ENCODE data around the gene ADARB1. TPM values are rescaled to one million over a fixed set of nuclear protein-coding genes. Genes with fewer than 3 reads are reported as not detected.

Gene ADARB1
- total and polyA plus RNA-seq, 8 donors, result 3.2 to 33.9 (median 9.4) TPM

DNA sequence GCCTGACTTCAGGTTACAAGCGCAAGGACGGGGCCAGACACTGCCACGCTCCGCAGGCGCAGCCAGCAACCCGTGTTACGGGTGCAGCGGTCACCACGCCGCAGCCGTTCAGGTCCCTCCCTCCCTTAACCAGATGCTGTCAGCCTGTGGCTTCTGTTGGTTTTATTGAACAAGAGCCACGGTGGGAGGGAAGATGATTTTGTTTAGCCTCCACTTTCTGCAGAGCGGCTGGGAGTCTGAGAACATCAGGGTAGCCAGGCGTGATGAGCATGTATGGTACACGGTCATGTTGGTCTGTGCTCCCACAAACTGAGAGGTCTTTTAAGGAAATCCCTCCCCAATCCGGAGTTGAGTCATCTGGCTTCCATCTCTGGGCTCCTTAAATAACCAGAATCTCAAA lies 18.5 kb upstream of the ADARB1 start:
- no peaks in the 10 kb centered on the region for H3K9me3 ChIP-seq
- intact Hi-C loops (cut with DNase I; ENCODE audit: low total_unique reads), result no loop called here
- DNase-seq, result no peak
- WGBS, 5 donors, result 69 to 74% (median 73%) methylated on average over 16 of the region's 16 CpGs
- peaks cover 0 to 21% (median 8%) of the 10 kb centered on the region in 4 donors for H3K4me1 ChIP-seq
- peaks cover 0 to 23% (median 3%) of the 10 kb centered on the region in 3 donors for H3K27me3 ChIP-seq
- TF ChIP-seq, protein P1, sequence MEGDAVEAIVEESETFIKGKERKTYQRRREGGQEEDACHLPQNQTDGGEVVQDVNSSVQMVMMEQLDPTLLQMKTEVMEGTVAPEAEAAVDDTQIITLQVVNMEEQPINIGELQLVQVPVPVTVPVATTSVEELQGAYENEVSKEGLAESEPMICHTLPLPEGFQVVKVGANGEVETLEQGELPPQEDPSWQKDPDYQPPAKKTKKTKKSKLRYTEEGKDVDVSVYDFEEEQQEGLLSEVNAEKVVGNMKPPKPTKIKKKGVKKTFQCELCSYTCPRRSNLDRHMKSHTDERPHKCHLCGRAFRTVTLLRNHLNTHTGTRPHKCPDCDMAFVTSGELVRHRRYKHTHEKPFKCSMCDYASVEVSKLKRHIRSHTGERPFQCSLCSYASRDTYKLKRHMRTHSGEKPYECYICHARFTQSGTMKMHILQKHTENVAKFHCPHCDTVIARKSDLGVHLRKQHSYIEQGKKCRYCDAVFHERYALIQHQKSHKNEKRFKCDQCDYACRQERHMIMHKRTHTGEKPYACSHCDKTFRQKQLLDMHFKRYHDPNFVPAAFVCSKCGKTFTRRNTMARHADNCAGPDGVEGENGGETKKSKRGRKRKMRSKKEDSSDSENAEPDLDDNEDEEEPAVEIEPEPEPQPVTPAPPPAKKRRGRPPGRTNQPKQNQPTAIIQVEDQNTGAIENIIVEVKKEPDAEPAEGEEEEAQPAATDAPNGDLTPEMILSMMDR (IDR thresholded peaks at IDR 0.05), result no peak
- no peak for TF ChIP-seq EP300 (IDR thresholded peaks at IDR 0.05)
- no peaks in the 10 kb centered on the region for H3K36me3 ChIP-seq
- peak overlapping the region in 2 of 5 donors; percentile 42 to 51 for H3K27ac ChIP-seq
- H3K4me3 ChIP-seq, result no peak overlapping the region

DNA sequence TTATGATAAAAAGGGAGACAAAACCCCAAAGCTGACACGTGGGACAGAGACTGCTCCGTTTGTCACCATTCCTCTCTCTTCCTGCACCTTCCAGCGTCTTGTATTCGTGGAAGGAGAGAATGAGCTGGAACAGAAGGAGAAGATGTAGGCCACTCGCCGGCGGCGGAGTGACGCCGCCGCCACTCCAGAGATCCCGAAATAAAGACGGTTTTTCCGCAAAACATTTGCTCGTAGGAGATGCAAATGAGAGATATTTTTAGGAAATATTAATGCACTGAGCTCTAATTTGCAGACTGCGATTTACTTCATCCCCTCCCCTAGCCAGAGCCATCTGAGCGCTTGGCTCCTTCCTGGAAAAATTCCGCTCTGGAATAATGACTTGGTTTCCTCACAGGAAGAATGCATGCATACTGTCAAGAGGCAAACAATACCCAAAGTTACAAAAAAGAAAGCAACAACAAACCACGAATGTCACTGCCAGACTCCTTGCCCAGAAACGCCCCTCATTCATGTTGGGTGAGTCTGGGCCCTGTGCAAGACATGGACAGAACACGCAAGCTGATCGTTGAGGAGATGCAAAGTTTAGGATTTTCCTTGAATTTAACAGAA lies 18.0 kb upstream of the ADARB1 start:
- H3K27me3 ChIP-seq, result peaks cover 0 to 23% (median 3%) of the 10 kb centered on the region in 3 donors
- peaks cover 0 to 16% (median 7%) of the 10 kb centered on the region in 4 donors for H3K4me1 ChIP-seq
- H3K9me3 ChIP-seq, result no peaks in the 10 kb centered on the region
- no peak for TF ChIP-seq EP300 (IDR thresholded peaks at IDR 0.05)
- TF ChIP-seq, protein P1 (IDR thresholded peaks at IDR 0.05), result no peak
- TF ChIP-seq POLR2AphosphoS5 (IDR thresholded peaks at IDR 0.05), result no peak
- no peak for TF ChIP-seq POLR2A (IDR thresholded peaks at IDR 0.05)
- intact Hi-C loops (cut with DNase I; ENCODE audit: low total_unique reads), result no loop called here
- DNase-seq, result no peak
- no peak overlapping the region for H3K4me3 ChIP-seq
- H3K27ac ChIP-seq, result peak overlapping the region in 2 of 5 donors; percentile 42 to 51
- WGBS, 5 donors, result 78 to 82% (median 79%) methylated on average over 22 of the region's 22 CpGs
- no peaks in the 10 kb centered on the region for H3K36me3 ChIP-seq

DNA sequence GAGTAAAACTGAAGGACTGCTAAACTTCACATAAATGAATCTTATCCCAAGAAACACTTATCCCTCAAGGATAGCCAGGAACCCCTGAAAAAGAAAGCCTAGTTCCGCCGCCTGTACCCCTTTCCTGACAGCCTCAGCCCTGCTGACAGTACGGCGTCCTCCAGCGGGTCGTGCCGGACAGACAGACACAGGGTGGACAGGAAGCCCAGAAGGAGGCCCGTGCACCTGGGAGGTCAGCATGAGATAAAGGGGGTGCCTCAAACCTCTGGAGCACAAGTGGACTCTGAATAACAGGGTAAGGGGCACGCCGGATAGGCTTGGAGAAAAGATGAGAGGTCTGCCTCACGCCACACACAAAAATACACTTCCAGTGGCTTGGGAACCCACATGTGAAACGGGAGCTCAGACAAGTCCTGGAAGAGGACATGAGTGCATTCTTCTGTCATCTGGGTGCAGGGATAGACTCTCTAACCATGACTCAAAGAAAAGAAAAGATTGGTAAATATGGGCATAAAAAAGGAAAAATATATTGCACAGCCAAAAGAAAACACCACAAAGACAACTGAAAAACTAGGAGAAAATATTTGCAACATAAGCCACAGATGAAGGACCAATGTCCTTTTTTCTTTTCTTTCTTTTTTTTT lies 17.3 kb upstream of the ADARB1 start:
- Histone ChIP-seq H3K27ac (no peak overlapping the region), H3K9me3 (no peaks in the 10 kb centered on the region), H3K4me1 (peaks cover 0 to 10% (median 5%) of the 10 kb centered on the region in 4 donors), H3K4me3 (no peak overlapping the region), H3K27me3 (peaks cover 0 to 19% (median 0%) of the 10 kb centered on the region in 3 donors), H3K36me3 (no peaks in the 10 kb centered on the region)
- 79 to 85% (median 81%) methylated on average over 12 of the region's 12 CpGs for WGBS, 5 donors
- no peak for DNase-seq
- no peak for TF ChIP-seq EP300 (IDR thresholded peaks at IDR 0.05)
- intact Hi-C loops (cut with DNase I; ENCODE audit: low total_unique reads), result no loop called here

DNA sequence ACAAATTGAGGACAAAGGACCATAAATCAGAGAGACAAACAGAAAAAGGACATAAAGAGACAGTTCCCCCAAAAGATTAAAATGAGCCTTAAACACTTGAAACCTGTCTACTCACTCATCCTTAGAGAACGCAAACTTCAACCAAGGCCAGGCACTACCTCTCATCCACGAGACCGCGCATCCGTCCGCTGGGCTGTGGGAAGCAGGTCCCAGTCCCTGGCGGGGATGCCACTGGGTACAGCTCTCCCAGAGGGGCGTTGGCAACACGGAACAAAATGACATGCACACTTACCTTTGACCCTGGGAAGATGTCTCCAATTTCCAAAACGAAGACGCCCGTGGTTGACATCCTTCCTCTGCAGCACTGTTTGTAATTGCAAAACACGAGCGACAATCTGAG lies 16.5 kb upstream of the ADARB1 start:
- Histone ChIP-seq H3K4me3 (no peak overlapping the region), H3K36me3 (no peaks in the 10 kb centered on the region), H3K27me3 (peaks cover 0 to 17% (median 0%) of the 10 kb centered on the region in 3 donors), H3K4me1 (peaks cover 0 to 9% (median 5%) of the 10 kb centered on the region in 4 donors), H3K27ac (no peak overlapping the region), H3K9me3 (no peaks in the 10 kb centered on the region)
- DNase-seq, result no peak
- intact Hi-C loops (cut with DNase I; ENCODE audit: low total_unique reads), result no loop called here
- 76 to 92% (median 82%) methylated on average over 13 to 14 of the region's 14 CpGs for WGBS, 5 donors
- TF ChIP-seq EP300 (IDR thresholded peaks at IDR 0.05), result no peak
- TF ChIP-seq, protein P1 (IDR thresholded peaks at IDR 0.05), result no peak

DNA sequence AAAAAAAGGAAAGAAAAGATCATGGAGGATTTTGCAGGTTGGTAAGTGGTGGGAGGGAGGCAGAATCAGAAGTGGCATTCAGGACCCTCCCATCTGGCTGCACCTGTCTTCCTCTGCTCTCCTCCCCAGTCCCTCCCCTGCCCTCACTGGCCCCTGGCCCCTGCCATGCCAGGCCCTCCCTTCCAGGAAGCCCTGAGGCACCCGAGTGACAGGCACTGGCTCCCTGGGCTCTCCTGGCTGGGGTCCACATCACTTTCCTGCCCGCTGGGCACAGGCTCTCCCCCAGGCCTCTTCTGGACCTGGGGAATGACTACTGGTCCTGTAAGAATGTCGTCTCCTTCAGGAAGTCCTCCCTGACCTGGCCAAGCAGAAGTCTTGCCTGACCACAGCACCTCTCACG lies 15.3 kb upstream of the ADARB1 start:
- TF ChIP-seq, protein P1 (IDR thresholded peaks at IDR 0.05), result no peak
- no peak for TF ChIP-seq POLR2AphosphoS5 (IDR thresholded peaks at IDR 0.05)
- WGBS, 5 donors, result 61 to 75% (median 72%) methylated on average over 4 of the region's 4 CpGs
- peaks cover 0 to 10% (median 0%) of the 10 kb centered on the region in 3 donors for H3K27me3 ChIP-seq
- no peaks in the 10 kb centered on the region for H3K9me3 ChIP-seq
- H3K36me3 ChIP-seq, result no peaks in the 10 kb centered on the region
- H3K4me1 ChIP-seq, result peaks cover 0 to 6% (median 3%) of the 10 kb centered on the region in 4 donors
- no peak overlapping the region for H3K27ac ChIP-seq
- intact Hi-C loops (cut with DNase I; ENCODE audit: low total_unique reads), result no loop called here
- no peak overlapping the region for H3K4me3 ChIP-seq
- DNase-seq, result no peak

Data from stomach (tissue), 9 donors.